Loucy (cell line): ENCODE data around the gene B3GALT5.

Source experiments
- H2AFZ ChIP-seq: fragments of 200-600 bp; sonication (generic); 2 replicates; pipeline ENCODE4 v1.6.0; 2016; ENCODE audit warnings: antibody characterized with exemption, mild to moderate bottlenecking, low read length, moderate library complexity
- H3F3A ChIP-seq: fragments of 200-600 bp; 2 replicates; pipeline ENCODE4 v1.6.0; 2016; ENCODE audit warnings: antibody characterized with exemption, low read depth, mild to moderate bottlenecking
- H3K27me3 ChIP-seq: fragments of 200-600 bp; sonication (generic); 2 replicates; pipeline ENCODE4 v1.6.1; 2014; ENCODE audit warnings: low read length, mild to moderate bottlenecking; ENCODE audit not compliant: insufficient read depth, poor library complexity, severe bottlenecking
- H3K36me3 ChIP-seq: fragments of 200-600 bp; sonication (generic); 2 replicates; pipeline ENCODE4 v1.6.1; 2016; ENCODE audit warnings: low read length; ENCODE audit not compliant: insufficient read depth
- H3K4me1 ChIP-seq: fragments of 200-600 bp; sonication (generic); 2 replicates; pipeline ENCODE4 v1.5.1; 2014; ENCODE audit warnings: low read length, mild to moderate bottlenecking; ENCODE audit not compliant: insufficient read depth, poor library complexity, severe bottlenecking
- H3K4me2 ChIP-seq: fragments of 200-600 bp; sonication (generic); 2 replicates; pipeline ENCODE4 v1.6.0; 2014; ENCODE audit warnings: antibody characterized with exemption, low read length, low read depth, mild to moderate bottlenecking; ENCODE audit not compliant: poor library complexity, severe bottlenecking
- H3K4me3 ChIP-seq: fragments of 200-600 bp; sonication (generic); 2 replicates; pipeline ENCODE4 v1.5.1; 2014; ENCODE audit warnings: low read length, mild to moderate bottlenecking, mixed read lengths; ENCODE audit not compliant: poor library complexity, severe bottlenecking
- H3K79me2 ChIP-seq: fragments of 200-600 bp; sonication (generic); 2 replicates; pipeline ENCODE4 v1.6.1; 2014; ENCODE audit warnings: low read length; ENCODE audit not compliant: insufficient read depth
- H3K9ac ChIP-seq: fragments of 200-600 bp; sonication (generic); 2 replicates; pipeline ENCODE4 v1.6.0; 2014; ENCODE audit warnings: mild to moderate bottlenecking, low read depth, low read length, moderate library complexity; ENCODE audit not compliant: poor library complexity, severe bottlenecking
- H3K9me2 ChIP-seq: fragments of 200-600 bp; sonication (generic); replicated peaks from 2 replicates; pipeline ENCODE4 v1.6.1; 2016; ENCODE audit warnings: low read depth, low read length, mixed read lengths
- H3K9me3 ChIP-seq: fragments of 200-600 bp; sonication (generic); 2 replicates; pipeline ENCODE4 v1.6.1; 2014; ENCODE audit warnings: mild to moderate bottlenecking, antibody characterized with exemption, low read length, low read depth; ENCODE audit not compliant: insufficient read depth
- H4K20me1 ChIP-seq: fragments of 200-600 bp; sonication (generic); 2 replicates; pipeline ENCODE4 v1.6.0; 2014; ENCODE audit warnings: antibody characterized with exemption, low read length, mild to moderate bottlenecking; ENCODE audit not compliant: insufficient read depth, poor library complexity, severe bottlenecking
- EZH2phosphoT487 ChIP-seq: fragments of 200-600 bp; IDR thresholded peaks from 2 replicates; pipeline ENCODE4 v1.6.1; 2018; ENCODE audit warnings: antibody characterized with exemption, mild to moderate bottlenecking, moderate library complexity, borderline replicate concordance
- TF ChIP-seq, protein P1 (sequence below): fragments of 200-600 bp; sonication (generic); conservative IDR thresholded peaks from 2 replicates; pipeline ENCODE4 v1.5.1; 2014; ENCODE audit warnings: mild to moderate bottlenecking, antibody characterized with exemption, low read length

Gene B3GALT5

DNA sequence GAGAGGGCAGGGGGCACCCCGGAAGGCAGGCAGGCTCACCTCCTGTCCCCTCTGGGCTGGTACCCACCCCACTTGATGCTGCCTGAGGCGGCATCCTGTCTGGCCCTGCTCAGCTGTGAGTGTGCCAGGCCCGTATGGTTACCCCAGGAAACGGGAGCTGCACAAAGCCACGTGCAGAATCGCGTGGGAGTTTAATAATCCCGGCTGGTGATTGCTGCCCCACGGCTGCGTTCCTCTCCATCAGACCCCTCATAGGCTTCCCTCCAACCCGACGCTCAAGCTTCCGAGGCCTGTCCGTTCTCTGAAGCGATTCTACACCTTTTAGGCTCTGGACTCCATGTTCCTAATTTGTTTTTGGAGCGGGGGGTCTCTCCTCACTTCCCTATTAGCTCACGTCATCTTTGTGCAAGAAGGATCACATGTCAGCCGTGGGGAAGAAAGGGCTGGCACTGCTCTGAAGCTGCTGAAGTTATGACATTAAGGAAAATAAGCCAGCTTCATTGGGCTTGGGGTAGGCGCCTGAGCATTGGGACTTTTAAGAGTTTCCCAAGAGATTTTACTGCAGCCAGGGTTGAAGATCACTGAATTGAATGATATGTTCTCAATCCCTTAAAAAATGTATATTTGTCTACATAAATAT is 1.1 kb upstream of the B3GALT5 start:
- Histone ChIP-seq H3K79me2 (no peaks in the 10 kb centered on the region), H3K36me3 (no peaks in the 10 kb centered on the region), H3K27me3 (no peaks in the 10 kb centered on the region), H3K9ac (no peak overlapping the region), H3F3A (no peaks in the 10 kb centered on the region), H3K9me2 (no peaks in the 10 kb centered on the region), H4K20me1 (no peaks in the 10 kb centered on the region), H3K9me3 (no peaks in the 10 kb centered on the region; the same call in 1 of the 2 replicates), H3K4me3 (no peak overlapping the region), H2AFZ (no peak overlapping the region), H3K4me1 (no peaks in the 10 kb centered on the region), H3K4me2 (no peak overlapping the region)
- TF ChIP-seq, protein P1, sequence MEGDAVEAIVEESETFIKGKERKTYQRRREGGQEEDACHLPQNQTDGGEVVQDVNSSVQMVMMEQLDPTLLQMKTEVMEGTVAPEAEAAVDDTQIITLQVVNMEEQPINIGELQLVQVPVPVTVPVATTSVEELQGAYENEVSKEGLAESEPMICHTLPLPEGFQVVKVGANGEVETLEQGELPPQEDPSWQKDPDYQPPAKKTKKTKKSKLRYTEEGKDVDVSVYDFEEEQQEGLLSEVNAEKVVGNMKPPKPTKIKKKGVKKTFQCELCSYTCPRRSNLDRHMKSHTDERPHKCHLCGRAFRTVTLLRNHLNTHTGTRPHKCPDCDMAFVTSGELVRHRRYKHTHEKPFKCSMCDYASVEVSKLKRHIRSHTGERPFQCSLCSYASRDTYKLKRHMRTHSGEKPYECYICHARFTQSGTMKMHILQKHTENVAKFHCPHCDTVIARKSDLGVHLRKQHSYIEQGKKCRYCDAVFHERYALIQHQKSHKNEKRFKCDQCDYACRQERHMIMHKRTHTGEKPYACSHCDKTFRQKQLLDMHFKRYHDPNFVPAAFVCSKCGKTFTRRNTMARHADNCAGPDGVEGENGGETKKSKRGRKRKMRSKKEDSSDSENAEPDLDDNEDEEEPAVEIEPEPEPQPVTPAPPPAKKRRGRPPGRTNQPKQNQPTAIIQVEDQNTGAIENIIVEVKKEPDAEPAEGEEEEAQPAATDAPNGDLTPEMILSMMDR = no peak
- no peak for TF ChIP-seq EZH2phosphoT487

DNA sequence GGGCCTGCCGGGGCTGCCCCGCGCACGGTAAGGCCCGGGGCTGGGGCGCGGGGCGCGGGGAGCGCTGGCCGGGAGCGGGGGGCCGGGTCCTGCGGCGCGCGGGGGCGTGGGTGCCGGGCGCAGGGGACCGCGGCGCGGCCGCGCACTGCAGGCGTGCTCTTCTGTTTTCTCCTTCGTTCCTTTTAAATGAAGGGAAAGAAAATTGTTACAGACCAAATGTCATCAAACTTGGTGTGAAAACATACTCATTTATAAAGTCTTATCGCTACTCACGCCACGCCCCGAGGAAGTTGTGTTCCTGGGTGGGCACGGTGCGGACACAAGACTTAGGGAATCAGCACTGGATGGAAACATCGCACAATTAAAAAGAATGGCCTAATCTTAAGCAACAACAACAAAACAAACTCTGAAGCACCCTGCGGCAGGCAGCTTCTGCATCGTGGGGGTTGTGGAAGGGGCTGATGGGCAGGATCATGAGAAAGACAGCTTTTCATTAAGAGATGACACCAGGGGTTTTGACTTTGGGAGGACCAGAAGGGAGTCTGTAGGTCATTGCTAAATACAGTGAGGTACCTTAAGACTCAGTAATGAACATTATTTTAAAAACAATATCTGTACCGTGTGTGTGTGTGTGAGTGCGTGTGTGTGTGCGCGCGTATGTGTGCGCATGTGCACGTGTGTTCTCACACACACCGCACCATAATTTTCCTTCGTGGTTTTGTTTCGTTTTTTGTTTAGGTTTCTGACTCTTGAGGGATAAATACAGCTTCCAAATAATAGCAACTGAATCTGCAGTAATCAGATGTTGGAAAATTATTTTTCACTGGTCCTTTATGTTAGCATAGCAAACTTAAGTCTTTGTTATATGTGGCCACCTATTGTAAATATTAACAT is 548 bp downstream of the B3GALT5 start:
- no peak overlapping the region for H3K9ac ChIP-seq
- no peaks in the 10 kb centered on the region; the same call in 1 of the 2 replicates for H3K9me3 ChIP-seq
- H2AFZ ChIP-seq = no peak overlapping the region
- no peak overlapping the region for H3K4me2 ChIP-seq
- H3K9me2 ChIP-seq = no peaks in the 10 kb centered on the region
- no peaks in the 10 kb centered on the region for H3K36me3 ChIP-seq
- H3F3A ChIP-seq = no peaks in the 10 kb centered on the region
- TF ChIP-seq EZH2phosphoT487 = no peak
- TF ChIP-seq, protein P1 = no peak
- no peak overlapping the region for H3K4me3 ChIP-seq
- H4K20me1 ChIP-seq = no peaks in the 10 kb centered on the region
- no peaks in the 10 kb centered on the region for H3K27me3 ChIP-seq
- no peaks in the 10 kb centered on the region for H3K79me2 ChIP-seq
- H3K4me1 ChIP-seq = no peaks in the 10 kb centered on the region

- Histone ChIP-seq H3K27me3 (no peaks in the 10 kb centered on the region), H3K9me3 (no peaks in the 10 kb centered on the region; the same call in 1 of the 2 replicates), H3K79me2 (no peaks in the 10 kb centered on the region), H2AFZ (no peak overlapping the region), H3K4me1 (no peaks in the 10 kb centered on the region), H4K20me1 (no peaks in the 10 kb centered on the region), H3K9ac (no peak overlapping the region), H3K9me2 (no peaks in the 10 kb centered on the region), H3K4me3 (no peak overlapping the region), H3K4me2 (no peak overlapping the region), H3K36me3 (no peaks in the 10 kb centered on the region), H3F3A (no peaks in the 10 kb centered on the region)
- no peak for TF ChIP-seq EZH2phosphoT487
- TF ChIP-seq, protein P1 = no peak
Observed at GRCh38 chr21:39616211-39616772, 3.6 kb downstream of the B3GALT5 start.
